ENCODE measurements around the gene CCDC85A. TPM values are rescaled to one million over a fixed set of nuclear protein-coding genes. Genes with fewer than 3 reads are reported as not detected.

The CCDC85A gene
- total RNA-seq, 1 donor from 2014 or later: 4.7 TPM

DNA sequence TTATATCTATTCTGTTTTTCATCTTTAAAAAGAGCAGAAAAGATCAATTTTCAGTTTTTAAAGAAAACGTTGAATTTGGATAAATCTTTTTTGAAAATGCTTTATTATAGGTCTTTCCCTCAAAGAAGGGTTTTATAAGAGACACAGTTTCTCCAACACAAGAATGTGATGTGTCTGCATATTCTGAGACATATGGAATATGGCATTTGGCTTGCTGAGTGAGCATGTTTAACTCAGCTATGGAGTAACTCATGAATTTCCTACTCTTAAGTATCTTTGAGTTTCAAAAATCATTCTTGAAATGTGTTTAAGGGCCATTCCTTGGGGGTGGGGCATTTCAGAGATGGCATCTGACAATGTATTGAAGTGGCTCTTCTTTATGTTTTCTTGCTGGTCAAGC is 191.5 kb downstream of the CCDC85A start:
- Histone ChIP-seq H3K36me3 (no peaks in the 10 kb centered on the region), H3K9me3 (no peaks in the 10 kb centered on the region), H3K27me3 (no peaks in the 10 kb centered on the region), H3K4me3 (no peak overlapping the region), H3K4me1 (no peaks in the 10 kb centered on the region), H3K27ac (no peak overlapping the region)
- TF ChIP-seq, protein P1, sequence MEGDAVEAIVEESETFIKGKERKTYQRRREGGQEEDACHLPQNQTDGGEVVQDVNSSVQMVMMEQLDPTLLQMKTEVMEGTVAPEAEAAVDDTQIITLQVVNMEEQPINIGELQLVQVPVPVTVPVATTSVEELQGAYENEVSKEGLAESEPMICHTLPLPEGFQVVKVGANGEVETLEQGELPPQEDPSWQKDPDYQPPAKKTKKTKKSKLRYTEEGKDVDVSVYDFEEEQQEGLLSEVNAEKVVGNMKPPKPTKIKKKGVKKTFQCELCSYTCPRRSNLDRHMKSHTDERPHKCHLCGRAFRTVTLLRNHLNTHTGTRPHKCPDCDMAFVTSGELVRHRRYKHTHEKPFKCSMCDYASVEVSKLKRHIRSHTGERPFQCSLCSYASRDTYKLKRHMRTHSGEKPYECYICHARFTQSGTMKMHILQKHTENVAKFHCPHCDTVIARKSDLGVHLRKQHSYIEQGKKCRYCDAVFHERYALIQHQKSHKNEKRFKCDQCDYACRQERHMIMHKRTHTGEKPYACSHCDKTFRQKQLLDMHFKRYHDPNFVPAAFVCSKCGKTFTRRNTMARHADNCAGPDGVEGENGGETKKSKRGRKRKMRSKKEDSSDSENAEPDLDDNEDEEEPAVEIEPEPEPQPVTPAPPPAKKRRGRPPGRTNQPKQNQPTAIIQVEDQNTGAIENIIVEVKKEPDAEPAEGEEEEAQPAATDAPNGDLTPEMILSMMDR (IDR thresholded peaks at IDR 0.05): no peak
- no peak for TF ChIP-seq POLR2AphosphoS5 (IDR thresholded peaks at IDR 0.05; ENCODE audit: insufficient read depth in 1 of 2, low read depth in 1 of 2)
- TF ChIP-seq POLR2A (IDR thresholded peaks at IDR 0.05): no peak
- no peak for DNase-seq (ENCODE audit: extremely low spot score in 2 of 2)
- intact Hi-C loops (cut with DNase I): no loop called here

DNA sequence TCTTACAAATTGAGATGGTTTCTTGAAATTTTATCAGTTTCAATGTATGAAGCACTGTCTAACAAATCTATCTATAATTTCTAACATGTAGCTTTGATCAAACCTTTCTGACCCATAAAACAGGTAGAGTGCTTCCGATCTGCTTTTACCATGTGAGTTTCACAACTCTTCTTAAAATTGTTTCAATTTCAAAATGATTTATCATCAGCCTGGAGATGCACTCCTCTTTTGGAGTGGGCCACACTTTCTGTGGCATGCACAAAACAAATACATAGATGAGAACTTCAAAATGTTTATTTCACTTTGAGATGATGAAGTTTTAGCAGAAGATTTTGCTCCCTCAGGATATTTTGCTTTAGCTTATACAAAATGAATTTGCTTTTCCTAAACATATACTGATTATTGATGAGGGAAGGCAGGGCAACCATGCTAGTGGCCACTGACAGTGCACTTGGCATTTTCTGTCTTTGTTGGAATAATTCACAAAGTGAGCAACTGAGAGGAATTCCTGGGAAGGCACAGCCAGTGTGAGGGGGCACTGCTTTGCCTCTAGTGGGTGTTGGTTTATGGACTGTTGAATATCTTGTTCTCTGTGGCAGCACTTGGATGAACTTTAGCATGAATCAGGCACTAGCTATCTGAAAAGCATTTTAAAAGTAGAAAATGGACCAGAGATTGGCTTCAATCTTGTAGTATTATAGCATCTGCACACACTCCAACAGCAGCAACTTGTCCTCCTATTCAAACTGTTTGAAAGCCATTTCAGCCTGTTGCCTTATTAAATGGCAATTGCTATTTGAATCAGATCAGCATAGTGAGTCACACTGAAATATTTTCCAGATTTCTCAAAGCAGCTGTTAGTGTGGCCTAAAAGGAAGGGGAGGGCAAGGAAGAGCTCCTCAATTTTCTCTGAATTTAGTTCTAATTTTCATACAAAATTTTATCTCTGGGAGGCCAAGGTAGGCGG is 193.2 kb downstream of the CCDC85A start:
- no peak for DNase-seq (ENCODE audit: extremely low spot score in 2 of 2)
- intact Hi-C loops (cut with DNase I): no loop called here
- Histone ChIP-seq H3K27ac (no peak overlapping the region), H3K4me1 (no peaks in the 10 kb centered on the region), H3K9me3 (no peaks in the 10 kb centered on the region), H3K36me3 (no peaks in the 10 kb centered on the region), H3K27me3 (no peaks in the 10 kb centered on the region), H3K4me3 (no peak overlapping the region)
- TF ChIP-seq POLR2A (IDR thresholded peaks at IDR 0.05) (no peak), POLR2AphosphoS5 (IDR thresholded peaks at IDR 0.05; ENCODE audit: insufficient read depth in 1 of 2, low read depth in 1 of 2) (no peak)
- TF ChIP-seq, protein P1 (IDR thresholded peaks at IDR 0.05): no peak

DNA sequence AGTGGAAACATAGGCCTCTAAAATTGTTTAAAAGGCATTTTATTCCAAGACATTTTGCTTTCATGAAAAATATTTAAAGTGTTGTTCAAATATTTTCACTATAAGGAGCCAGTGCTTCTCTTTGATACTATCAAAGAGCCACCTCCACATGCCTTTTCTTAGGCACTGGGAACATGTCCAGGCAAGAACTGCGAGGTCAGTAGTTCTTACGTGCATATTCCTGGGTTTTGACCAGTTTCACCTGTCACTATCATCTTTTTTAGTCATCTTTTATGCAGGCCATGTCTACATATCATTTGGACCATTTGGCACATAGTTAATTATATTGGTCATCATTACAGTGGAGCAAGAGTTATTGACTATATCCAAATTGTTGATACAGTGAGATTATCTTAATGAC is 195.3 kb downstream of the CCDC85A start:
- intact Hi-C loops (cut with DNase I): no loop called here
- no peak for DNase-seq (ENCODE audit: extremely low spot score in 2 of 2)
- TF ChIP-seq, protein P1 (IDR thresholded peaks at IDR 0.05): no peak
- TF ChIP-seq POLR2AphosphoS5 (IDR thresholded peaks at IDR 0.05; ENCODE audit: insufficient read depth in 1 of 2, low read depth in 1 of 2): no peak
- Histone ChIP-seq H3K4me3 (no peak overlapping the region), H3K4me1 (no peaks in the 10 kb centered on the region), H3K9me3 (no peaks in the 10 kb centered on the region), H3K27me3 (no peaks in the 10 kb centered on the region), H3K27ac (no peak overlapping the region), H3K36me3 (no peaks in the 10 kb centered on the region)

GRCh38 chr2:56380861-56381260 is 197.1 kb downstream of the CCDC85A start:
- H3K9me3 ChIP-seq: no peaks in the 10 kb centered on the region
- H3K27me3 ChIP-seq: no peaks in the 10 kb centered on the region
- TF ChIP-seq POLR2A (IDR thresholded peaks at IDR 0.05) (no peak), POLR2AphosphoS5 (IDR thresholded peaks at IDR 0.05; ENCODE audit: insufficient read depth in 1 of 2, low read depth in 1 of 2) (no peak)
- TF ChIP-seq, protein P1 (IDR thresholded peaks at IDR 0.05): no peak
- H3K4me3 ChIP-seq: no peak overlapping the region
- no peaks in the 10 kb centered on the region for H3K4me1 ChIP-seq
- DNase-seq (ENCODE audit: extremely low spot score in 2 of 2): no peak
- H3K27ac ChIP-seq: no peak overlapping the region
- no peaks in the 10 kb centered on the region for H3K36me3 ChIP-seq
- intact Hi-C loops (cut with DNase I): no loop called here

- Histone ChIP-seq H3K27me3 (no peaks in the 10 kb centered on the region), H3K4me3 (no peak overlapping the region), H3K4me1 (no peaks in the 10 kb centered on the region), H3K27ac (no peak overlapping the region), H3K9me3 (no peaks in the 10 kb centered on the region), H3K36me3 (no peaks in the 10 kb centered on the region)
- intact Hi-C loops (cut with DNase I): no loop called here
- no peak for TF ChIP-seq POLR2A (IDR thresholded peaks at IDR 0.05)
- TF ChIP-seq, protein P1 (IDR thresholded peaks at IDR 0.05): no peak
- DNase-seq (ENCODE audit: extremely low spot score in 2 of 2): no peak
Measured at GRCh38 chr2:56382466-56382865, 198.7 kb downstream of the CCDC85A start.

Data from vagina (tissue), 2 donors.